ENCODE measurements around the gene CD163.

Gene CD163

GRCh38 chr12:7459973-7460372, 43.6 kb downstream of the CD163 start:
- no peak for DNase-seq (ENCODE audit: extremely low read depth, low read depth)
- no peak for TF ChIP-seq CTCF (IDR thresholded peaks at IDR 0.05; ENCODE audit: low read depth, low read length, missing control alignments)
- no peak overlapping the region for H3K4me3 ChIP-seq (replicated peaks; ENCODE audit: low read depth, low read length)

- TF ChIP-seq CTCF (IDR thresholded peaks at IDR 0.05; ENCODE audit: low read depth, low read length, missing control alignments), result no peak
- DNase-seq (ENCODE audit: extremely low read depth, low read depth), result no peak
- no peak overlapping the region for H3K4me3 ChIP-seq (replicated peaks; ENCODE audit: low read depth, low read length)
These were observed 51.8 kb downstream of the CD163 start for GRCh38 chr12:7451756-7452155.

- H3K4me3 ChIP-seq (replicated peaks; ENCODE audit: low read depth, low read length), result no peak overlapping the region
- TF ChIP-seq CTCF (IDR thresholded peaks at IDR 0.05; ENCODE audit: low read depth, low read length, missing control alignments), result no peak
- DNase-seq (ENCODE audit: extremely low read depth, low read depth), result no peak
These were observed 52.9 kb downstream of the CD163 start for GRCh38 chr12:7450667-7451066.

- TF ChIP-seq CTCF (IDR thresholded peaks at IDR 0.05; ENCODE audit: low read depth, low read length, missing control alignments), result no peak
- DNase-seq (ENCODE audit: extremely low read depth, low read depth), result no peak
- no peak overlapping the region for H3K4me3 ChIP-seq (replicated peaks; ENCODE audit: low read depth, low read length)
These were observed 55.5 kb downstream of the CD163 start for GRCh38 chr12:7448099-7448498.

GRCh38 chr12:7444537-7444936, 59.0 kb downstream of the CD163 start:
- no peak for DNase-seq (ENCODE audit: extremely low read depth, low read depth)
- TF ChIP-seq CTCF (IDR thresholded peaks at IDR 0.05; ENCODE audit: low read depth, low read length, missing control alignments), result no peak
- no peak overlapping the region for H3K4me3 ChIP-seq (replicated peaks; ENCODE audit: low read depth, low read length)

GRCh38 chr12:7444076-7444475, 59.5 kb downstream of the CD163 start, which contains the start of gene CD163L1:
Gene CD163L1 (minus strand): TSS chr12:7444153. CDS start chr12:7444127, 26 bp downstream.
- TF ChIP-seq CTCF (IDR thresholded peaks at IDR 0.05; ENCODE audit: low read depth, low read length, missing control alignments), result no peak
- no peak within 1 kb of the TSS for H3K4me3 ChIP-seq (replicated peaks; ENCODE audit: low read depth, low read length)
- no peak for DNase-seq (ENCODE audit: extremely low read depth, low read depth)

- no peak for DNase-seq (ENCODE audit: extremely low read depth, low read depth)
- TF ChIP-seq CTCF (IDR thresholded peaks at IDR 0.05; ENCODE audit: low read depth, low read length, missing control alignments), result no peak
- H3K4me3 ChIP-seq (replicated peaks; ENCODE audit: low read depth, low read length), result no peak overlapping the region
These were observed 62.4 kb downstream of the CD163 start for GRCh38 chr12:7441216-7441615.
